ENCODE measurements around the gene CFAP69.
"Not testable (repeated sequence)": the region's sequence is repeated elsewhere in the genome, so short reads cannot be mapped to it uniquely, and the experiment has no call there.

Gene CFAP69

GRCh38 chr7:90347759-90348158 is 102.8 kb downstream of the CFAP69 start:
- no peak for DNase-seq (ENCODE audit: low read depth)
- no peak for TF ChIP-seq CTCF (conservative IDR thresholded peaks at IDR 0.05; ENCODE audit: low read length)
- H3K4me3 ChIP-seq (ENCODE audit: low read length) = no peak overlapping the region; the same call in 1 of the 2 replicates

GRCh38 chr7:90349305-90349704 is 104.3 kb downstream of the CFAP69 start:
- no peak for DNase-seq (ENCODE audit: low read depth)
- no peak overlapping the region for H3K4me3 ChIP-seq (ENCODE audit: low read length)
- TF ChIP-seq CTCF (conservative IDR thresholded peaks at IDR 0.05; ENCODE audit: low read length) = no peak

- H3K4me3 ChIP-seq (ENCODE audit: low read length); DNase-seq (ENCODE audit: low read depth): not testable (repeated sequence)
Measured at GRCh38 chr7:90350032-90350431, 105.1 kb downstream of the CFAP69 start.

- no peak for DNase-seq (ENCODE audit: low read depth)
- H3K4me3 ChIP-seq (ENCODE audit: low read length) = no peak overlapping the region
- TF ChIP-seq CTCF (conservative IDR thresholded peaks at IDR 0.05; ENCODE audit: low read length) = no peak
Measured at GRCh38 chr7:90351987-90352386, 107.0 kb downstream of the CFAP69 start.
